GM21576 (cell line): Measurements from ENCODE around the gene ULBP1.
A peak's percentile ranks its signal among the peaks of the same experiment; 100 is the strongest.
"Not testable (repeated sequence)": the region's sequence is repeated elsewhere in the genome, so short reads cannot be mapped to it uniquely, and the experiment has no call there.

Source experiments
- ATAC-seq: cut with Tn5 transposase; IDR thresholded peaks from one replicate; pipeline ENCODE4 v1.9.1; 2021; ENCODE audit warnings: mild to moderate bottlenecking, moderate library complexity; ENCODE audit not compliant: unreplicated experiment

ULBP1 gene

DNA sequence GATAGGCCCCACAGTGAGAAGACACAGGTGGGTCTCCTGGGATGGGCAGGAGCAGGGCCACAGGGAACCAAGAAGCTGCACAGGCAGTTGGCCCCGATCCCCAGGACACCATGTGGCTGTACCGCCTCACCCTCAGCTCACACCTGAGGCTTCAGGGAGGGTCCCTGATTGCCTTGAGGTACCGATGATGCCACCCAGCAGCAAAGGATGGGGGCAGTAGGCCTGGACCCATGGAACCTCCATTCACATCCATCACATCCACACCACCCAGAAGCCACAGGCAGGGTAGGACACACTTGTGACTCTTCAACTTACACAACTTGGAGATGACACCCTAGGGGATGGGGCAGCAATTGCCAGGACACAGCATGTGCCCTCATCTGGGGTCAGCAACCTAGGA lies 39.9 kb downstream of the ULBP1 start:
- ATAC-seq = not testable (repeated sequence)

- peak; percentile 23 for ATAC-seq
Observed at GRCh38 chr6:150004101-150004782, 40.5 kb downstream of the ULBP1 start.

GRCh38 chr6:150004783-150005717 lies 41.3 kb downstream of the ULBP1 start:
- peak; percentile 69 for ATAC-seq

GRCh38 chr6:150005761-150006651 lies 42.3 kb downstream of the ULBP1 start:
- ATAC-seq = no peak

DNA sequence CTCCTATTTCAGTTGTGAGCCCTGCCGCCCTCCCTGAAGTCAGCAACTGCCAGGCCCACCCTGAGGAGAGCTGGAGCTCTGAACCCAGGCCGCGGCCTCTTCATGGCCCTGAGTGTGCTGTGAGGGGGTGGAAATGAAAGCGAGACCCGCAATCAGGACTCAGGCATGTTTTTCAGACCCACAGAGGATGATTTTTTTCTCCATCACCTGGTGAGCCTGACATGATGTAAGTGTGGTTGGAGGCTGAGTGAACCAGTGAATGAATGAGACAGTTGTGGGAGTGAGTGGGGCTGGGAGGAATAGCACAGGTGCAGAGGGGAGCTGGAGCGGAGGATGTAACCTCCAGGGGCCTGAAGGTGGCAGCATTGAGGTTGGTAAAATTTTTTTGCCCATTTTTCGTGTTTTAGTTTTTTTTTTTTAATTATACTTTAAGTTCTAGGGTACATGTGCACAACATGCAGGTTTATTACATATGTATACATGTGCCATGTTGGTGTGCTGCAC lies 43.3 kb downstream of the ULBP1 start:
- ATAC-seq = no peak

GRCh38 chr6:150008588-150008987 lies 44.8 kb downstream of the ULBP1 start:
- ATAC-seq = no peak

DNA sequence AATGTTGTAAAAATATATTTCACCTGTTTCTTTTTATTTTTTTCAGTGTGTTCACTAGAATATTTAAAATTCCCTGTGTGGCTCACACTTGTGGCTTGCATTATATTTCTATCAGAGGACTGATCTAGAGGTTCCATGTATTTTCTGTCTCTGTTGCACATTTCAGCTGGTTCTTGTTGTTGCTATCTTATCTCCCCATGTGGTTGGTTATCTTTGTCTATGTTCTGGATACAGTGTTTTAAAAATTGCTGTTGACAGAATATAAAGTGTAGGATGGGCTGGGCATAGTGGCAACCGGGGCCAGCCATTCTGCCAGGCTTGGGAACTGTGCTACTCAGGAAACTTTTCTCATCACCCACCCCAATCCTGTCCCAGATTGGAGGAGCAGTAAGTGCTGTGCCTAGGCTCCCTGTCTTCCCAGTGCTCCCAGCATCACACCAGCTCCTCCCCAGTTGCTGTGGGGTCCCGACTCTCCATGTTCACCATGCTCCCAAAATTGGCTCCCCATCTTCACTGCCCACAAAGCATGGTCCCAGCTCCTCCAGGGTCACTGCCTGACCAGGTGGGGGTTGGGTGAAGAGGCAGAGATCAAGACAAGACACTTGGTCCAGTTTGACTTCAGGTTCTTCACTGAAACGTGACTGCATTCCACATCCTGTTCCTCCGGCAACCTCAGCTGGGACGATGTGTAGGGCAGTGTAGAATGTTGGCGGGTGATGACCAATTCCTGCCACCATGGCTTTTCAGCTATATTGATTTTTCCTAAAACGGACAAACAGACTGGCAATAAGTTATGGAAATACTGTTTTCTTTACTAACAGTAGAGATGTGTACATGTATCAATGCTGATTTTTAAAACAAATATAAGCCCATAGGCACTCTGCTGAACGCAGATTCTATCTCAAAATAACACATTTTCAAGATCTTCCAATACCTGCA lies 49.4 kb downstream of the ULBP1 start:
- not testable (repeated sequence) for ATAC-seq

GRCh38 chr6:150013785-150014622 lies 50.3 kb downstream of the ULBP1 start:
- not testable (repeated sequence) for ATAC-seq

DNA sequence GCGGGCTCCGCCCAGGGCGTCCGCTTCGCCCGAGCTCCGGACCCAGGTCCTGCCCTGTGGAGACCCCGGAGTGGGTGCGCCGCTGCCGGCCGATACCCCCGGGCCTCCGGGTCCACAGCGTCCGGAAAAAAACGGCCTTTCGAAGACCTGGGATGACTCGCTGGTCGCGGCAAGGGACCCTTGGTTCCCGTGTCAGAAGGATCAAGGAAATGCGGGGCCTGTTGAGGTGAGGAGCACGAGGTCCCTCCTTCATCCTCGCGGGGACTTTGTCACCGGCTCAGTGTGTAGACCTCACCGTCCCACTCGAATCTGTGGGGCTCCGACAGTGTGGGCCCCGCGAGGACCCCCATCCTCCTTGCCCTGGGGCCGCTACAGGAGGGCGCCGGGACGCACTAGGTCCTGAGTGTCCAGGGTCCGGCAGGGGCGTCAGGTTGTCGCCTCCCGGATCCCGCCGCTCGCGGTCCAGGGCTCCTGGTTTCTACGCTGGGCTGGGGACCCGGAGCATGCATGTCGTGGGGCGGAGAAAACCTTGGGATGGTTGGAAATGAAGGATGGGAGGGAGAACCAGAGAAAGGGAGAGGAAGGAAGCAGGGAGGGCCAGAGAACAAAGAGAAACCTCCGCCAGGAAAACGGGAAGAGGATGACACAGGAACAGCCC lies 51.0 kb downstream of the ULBP1 start:
- not testable (repeated sequence) for ATAC-seq

DNA sequence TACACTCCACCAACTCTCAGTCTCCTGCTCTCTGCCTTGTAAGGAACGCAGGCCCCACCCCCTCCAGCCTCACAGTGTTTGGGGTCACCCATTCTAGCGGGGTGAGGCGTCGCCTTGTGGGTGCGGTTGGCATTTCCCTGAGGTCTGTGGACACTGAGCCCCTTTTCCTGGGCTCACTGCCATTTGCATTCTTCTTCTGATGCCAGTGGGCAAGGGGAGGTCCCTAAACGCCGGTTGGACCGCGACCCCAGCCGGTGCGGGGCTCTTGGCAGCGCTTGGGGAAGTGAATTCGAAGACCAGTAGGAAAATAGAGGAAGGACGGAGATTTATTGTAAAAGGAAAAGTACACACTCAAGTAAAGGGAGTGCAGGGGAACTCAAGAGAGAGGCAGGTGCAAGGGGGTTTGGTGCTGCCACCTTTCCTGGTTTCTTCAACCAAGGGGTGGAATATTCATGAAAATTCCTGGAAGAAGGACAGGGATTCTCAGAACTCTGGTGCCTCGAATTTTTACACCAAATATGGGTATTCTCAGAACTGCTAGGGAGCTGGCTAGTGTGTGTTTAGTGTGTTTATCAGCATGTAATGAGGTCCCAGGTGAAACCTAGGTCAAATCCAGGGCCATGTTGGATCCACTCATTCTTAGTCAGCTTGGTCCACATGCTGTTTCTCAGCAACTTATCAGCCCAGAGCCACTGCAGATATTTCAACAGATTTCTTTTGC lies 51.7 kb downstream of the ULBP1 start:
- ATAC-seq = not testable (repeated sequence)

- no peak for ATAC-seq
Observed at GRCh38 chr6:150016324-150017185, 52.8 kb downstream of the ULBP1 start.

DNA sequence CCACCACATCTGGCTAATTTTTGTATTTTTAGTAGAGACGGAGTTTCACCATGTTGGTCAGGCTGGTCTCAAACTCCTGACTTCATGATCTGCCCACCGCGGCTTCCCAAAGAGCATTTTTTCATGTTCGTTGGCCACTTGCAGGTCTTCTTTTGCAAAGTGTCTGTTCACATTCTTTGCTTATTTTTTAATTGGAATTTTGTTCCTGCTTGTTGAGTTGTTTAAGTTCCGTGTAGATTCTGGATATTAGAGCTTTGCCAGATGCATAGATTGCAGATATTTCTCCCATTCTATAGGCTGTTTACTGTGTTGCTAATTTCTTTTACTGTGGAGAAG lies 53.4 kb downstream of the ULBP1 start:
- ATAC-seq = not testable (repeated sequence)

- no peak for ATAC-seq
Observed at GRCh38 chr6:150018846-150019580, 55.3 kb downstream of the ULBP1 start.

DNA sequence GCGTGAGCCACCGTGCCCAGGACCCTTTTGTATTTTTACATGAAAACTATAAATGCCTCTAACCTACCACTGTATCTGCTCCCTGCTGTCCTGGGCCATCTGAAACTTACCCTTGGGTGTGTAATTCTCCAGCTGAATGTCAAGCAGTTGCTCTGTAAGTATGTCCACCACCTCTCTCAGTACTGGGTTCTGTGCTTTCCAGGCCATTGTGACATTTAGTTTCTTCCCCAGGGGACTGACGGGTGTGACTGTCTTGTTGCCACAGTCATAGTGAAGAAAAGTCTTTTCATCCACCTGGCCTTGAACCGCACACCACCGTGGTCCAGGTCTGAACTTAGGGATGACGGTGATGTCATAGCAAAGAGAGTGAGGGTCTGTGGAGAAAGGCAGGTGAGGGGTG lies 58.1 kb downstream of the ULBP1 start:
- ATAC-seq = not testable (repeated sequence)
